Kidney (tissue), 14 donors: ENCODE measurements around the gene FSHR. TPM values are rescaled to one million over a fixed set of nuclear protein-coding genes. Genes with fewer than 3 reads are reported as not detected.
A peak's percentile ranks its signal among the peaks of the same experiment; 100 is the strongest.

ENCODE experiments used
- DNase-seq, 5 donors: peaks; one replicate each; pipeline ENCODE4 v3.0.0-alpha.2; 2013 to 2020
- FAIRE-seq: peaks from 2 replicates; lab custom pipeline; 2012; peaks lifted over from hg19 to GRCh38; lab: Jason Lieb, UNC
- H3K27ac ChIP-seq, 2 donors: one replicate each; pipeline ENCODE4 v1.7.0; 2013; ENCODE audit warnings: low read depth in 2 of 2, low read length in 2 of 2, inconsistent platforms in 1 of 2
- H3K27me3 ChIP-seq: one replicate; pipeline ENCODE4 v1.7.1; 2013; ENCODE audit warnings: low read length, inconsistent platforms; ENCODE audit not compliant: control insufficient read depth, insufficient read depth
- H3K36me3 ChIP-seq, 3 donors: one replicate each; pipeline versions ENCODE4 v1.7.0 to v1.7.1; 2013; ENCODE audit warnings: low read length in 3 of 3, control low read depth in 1 of 3, inconsistent platforms in 1 of 3; ENCODE audit not compliant: insufficient read depth in 3 of 3, control insufficient read depth in 2 of 3
- H3K4me1 ChIP-seq, 3 donors: one replicate each; pipeline versions ENCODE4 v1.7.0 to v1.7.1; 2013; ENCODE audit warnings: low read length in 3 of 3, inconsistent platforms in 1 of 3, low read depth in 1 of 3; ENCODE audit not compliant: control insufficient read depth in 2 of 3, insufficient read depth in 2 of 3
- H3K4me3 ChIP-seq, 3 donors: one replicate each; pipeline versions ENCODE4 v1.7.0 to v1.8.1; 2013; ENCODE audit warnings: low read length in 3 of 3, control low read depth in 1 of 3, inconsistent platforms in 1 of 3
- H3K9ac ChIP-seq, 3 donors: one replicate each; pipeline versions ENCODE4 v1.7.0 to v1.7.1; 2013; ENCODE audit warnings: low read length in 3 of 3, control low read depth in 1 of 3, inconsistent platforms in 1 of 3
- H3K9me3 ChIP-seq, 3 donors: one replicate each; pipeline versions ENCODE4 v1.7.0 to v1.7.1; 2013; ENCODE audit warnings: low read length in 3 of 3, control low read depth in 1 of 3, inconsistent platforms in 1 of 3; ENCODE audit not compliant: control insufficient read depth in 2 of 3, insufficient read depth in 1 of 3
- intact Hi-C: fragments of 100-400 bp; cut with DNase I; formaldehyde crosslinking; loops from one replicate; pipeline ENCODE4 v1.11.1; 2022
- polyA plus RNA-seq: library from polyadenylated mRNA; stranded (reverse); fragments of 350-450 nt; fragmentation: Illumina TruSeq; extraction: RNeasy Lipid Tissue Mini Kit (QIAGEN cat#74804); gene quantifications from one replicate; pipeline ENCODE4 v1.2.3, GENCODE V29; 2014; ENCODE audit warnings: low read depth, low replicate concordance; ENCODE audit not compliant: insufficient read depth
- total RNA-seq: library from RNA; stranded (reverse); fragmentation: NEBNext Ultra II Directional; extraction: Animal tissue kit (Norgen Biotek cat#: 25700); gene quantifications from one replicate; pipeline ENCODE4 v1.2.1, GENCODE V29; 2021
- TF ChIP-seq, protein P1 (sequence below): IDR thresholded peaks from 3 replicates; pipeline ENCODE4 v1.5.1; 2012; ENCODE audit warnings: mild to moderate bottlenecking, moderate library complexity, borderline replicate concordance; ENCODE audit not compliant: insufficient read depth; ENCODE audit errors: extremely low read depth
- donor health status: control.
- donor health status: control.
- donor health status: control.
- donor health status: control.
- donor health status: control.
- donor health status: DM: yes; HTN: yes; CAD: no.
- donor health status: Normal renal cell carcinoma (clear cell type).

Gene FSHR
- total and polyA plus RNA-seq, 2 donors from 2014 or later, result 0.54 TPM; not detected in 1

DNA sequence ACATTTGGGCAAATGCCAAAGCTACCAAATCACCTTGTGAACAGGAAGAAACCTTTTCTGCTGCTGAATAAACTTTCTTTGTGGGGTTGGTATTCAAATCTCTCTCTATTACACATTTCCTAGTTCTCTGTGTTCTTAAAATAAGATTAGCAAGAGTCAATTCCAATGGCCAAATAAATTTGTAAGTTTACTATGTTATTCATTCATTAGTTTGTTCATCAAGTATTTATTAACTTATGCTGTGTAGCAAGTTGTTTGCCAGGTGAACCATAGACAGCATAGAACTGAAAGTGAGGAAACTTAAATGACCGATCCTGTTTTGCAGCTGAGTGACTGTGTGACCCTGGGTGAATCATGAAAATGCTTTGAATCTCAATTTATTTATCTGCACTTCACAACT lies 37.7 kb upstream of the FSHR start:
- Histone ChIP-seq H3K27ac (no peak overlapping the region), H3K9me3 (no peaks in the 10 kb centered on the region), H3K36me3 (no peaks in the 10 kb centered on the region), H3K4me3 (no peak overlapping the region), H3K9ac (no peak overlapping the region), H3K27me3 (no peaks in the 10 kb centered on the region), H3K4me1 (peaks cover 0 to 5% (median 2%) of the 10 kb centered on the region in 3 donors)
- TF ChIP-seq, protein P1, sequence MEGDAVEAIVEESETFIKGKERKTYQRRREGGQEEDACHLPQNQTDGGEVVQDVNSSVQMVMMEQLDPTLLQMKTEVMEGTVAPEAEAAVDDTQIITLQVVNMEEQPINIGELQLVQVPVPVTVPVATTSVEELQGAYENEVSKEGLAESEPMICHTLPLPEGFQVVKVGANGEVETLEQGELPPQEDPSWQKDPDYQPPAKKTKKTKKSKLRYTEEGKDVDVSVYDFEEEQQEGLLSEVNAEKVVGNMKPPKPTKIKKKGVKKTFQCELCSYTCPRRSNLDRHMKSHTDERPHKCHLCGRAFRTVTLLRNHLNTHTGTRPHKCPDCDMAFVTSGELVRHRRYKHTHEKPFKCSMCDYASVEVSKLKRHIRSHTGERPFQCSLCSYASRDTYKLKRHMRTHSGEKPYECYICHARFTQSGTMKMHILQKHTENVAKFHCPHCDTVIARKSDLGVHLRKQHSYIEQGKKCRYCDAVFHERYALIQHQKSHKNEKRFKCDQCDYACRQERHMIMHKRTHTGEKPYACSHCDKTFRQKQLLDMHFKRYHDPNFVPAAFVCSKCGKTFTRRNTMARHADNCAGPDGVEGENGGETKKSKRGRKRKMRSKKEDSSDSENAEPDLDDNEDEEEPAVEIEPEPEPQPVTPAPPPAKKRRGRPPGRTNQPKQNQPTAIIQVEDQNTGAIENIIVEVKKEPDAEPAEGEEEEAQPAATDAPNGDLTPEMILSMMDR, result no peak
- DNase-seq, result no peak
- intact Hi-C loops, result no loop called here
- peak; percentile 72 for FAIRE-seq

DNA sequence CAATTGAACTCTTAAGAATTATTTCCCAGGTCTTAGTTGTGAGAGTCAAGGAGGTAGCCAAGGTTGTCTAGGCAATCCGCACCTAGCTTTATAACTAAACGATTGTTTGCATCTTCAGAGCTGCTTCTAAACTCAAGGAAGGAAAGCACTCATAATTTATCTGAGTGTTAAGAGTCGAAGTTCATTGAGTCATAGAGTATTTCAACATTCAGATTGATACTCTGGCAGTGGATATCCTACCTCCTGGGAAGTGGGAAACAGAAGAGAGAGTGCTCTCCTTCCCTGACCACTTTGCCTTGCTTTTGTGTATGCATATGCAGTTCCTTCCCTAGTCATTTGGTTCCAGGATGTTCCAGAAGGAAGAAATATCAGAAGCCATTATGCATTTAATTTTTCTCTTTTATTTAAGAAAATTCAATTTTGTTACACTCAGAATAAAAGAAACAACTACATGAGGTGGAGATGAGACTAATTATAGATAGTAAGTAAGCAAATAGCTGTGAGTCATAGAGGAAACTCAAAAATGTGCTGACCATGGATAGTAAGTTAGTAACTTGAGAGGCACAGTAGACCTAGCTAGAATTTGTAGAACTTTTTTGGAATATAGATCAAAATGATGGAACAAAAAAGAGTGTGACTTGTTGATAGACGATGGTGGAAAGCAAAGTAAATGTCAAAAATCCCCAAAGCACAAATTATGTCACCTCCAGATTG lies 35.4 kb upstream of the FSHR start:
- Histone ChIP-seq H3K36me3 (no peaks in the 10 kb centered on the region), H3K4me3 (no peak overlapping the region), H3K9me3 (no peaks in the 10 kb centered on the region), H3K27ac (no peak overlapping the region), H3K4me1 (peaks cover 0 to 5% (median 2%) of the 10 kb centered on the region in 3 donors), H3K27me3 (no peaks in the 10 kb centered on the region), H3K9ac (no peak overlapping the region)
- TF ChIP-seq, protein P1, result no peak
- FAIRE-seq, result no peak
- intact Hi-C loops, result no loop called here
- DNase-seq, result no peak

DNA sequence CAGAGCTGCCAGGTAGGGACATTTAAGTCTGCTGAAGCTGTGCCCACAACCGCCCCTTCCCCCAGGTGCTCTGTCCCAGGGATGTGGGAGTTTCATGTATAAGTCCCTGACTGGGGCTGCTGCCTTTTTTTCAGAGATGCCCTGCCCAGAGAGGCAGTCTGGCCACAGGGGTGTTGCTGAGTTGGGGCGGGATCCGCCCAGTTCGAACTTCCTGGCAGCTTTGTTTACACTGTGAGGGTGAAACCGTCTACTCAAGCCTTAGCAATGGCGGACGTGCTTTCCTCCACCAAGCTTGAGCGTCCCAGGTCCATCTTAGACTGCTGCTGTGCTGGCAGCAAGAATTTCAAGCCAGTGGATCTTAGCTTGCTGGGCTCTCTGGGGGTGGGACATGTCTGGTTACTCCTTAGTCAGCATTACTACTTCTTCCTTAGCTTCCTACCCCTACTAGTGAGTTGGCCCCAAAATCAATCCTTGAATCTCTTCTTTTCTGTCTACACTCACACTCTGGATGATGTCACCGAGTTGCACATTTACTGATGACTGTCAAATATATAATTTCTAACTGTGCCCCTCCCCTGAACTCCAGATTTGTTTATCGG lies 31.8 kb upstream of the FSHR start:
- FAIRE-seq (no peak), DNase-seq (no peak)
- no peaks in the 10 kb centered on the region for H3K4me1 ChIP-seq
- H3K27me3 ChIP-seq, result no peaks in the 10 kb centered on the region
- no peaks in the 10 kb centered on the region for H3K36me3 ChIP-seq
- no peak overlapping the region for H3K9ac ChIP-seq
- no peak overlapping the region for H3K27ac ChIP-seq
- no peaks in the 10 kb centered on the region for H3K9me3 ChIP-seq
- TF ChIP-seq, protein P1, result no peak
- intact Hi-C loops, result no loop called here
- no peak overlapping the region for H3K4me3 ChIP-seq
